GM19239 (cell line): ENCODE measurements around the gene ACTN4.

Experiments used
- DNase-seq: peaks from one replicate; pipeline ENCODE4 v3.0.0; 2011; ENCODE audit warnings: low spot score; ENCODE audit not compliant: insufficient read length
- FAIRE-seq: peaks from 2 replicates; lab custom pipeline; 2011; peaks lifted over from hg19 to GRCh38; lab: Jason Lieb, UNC

Gene ACTN4

GRCh38 chr19:38634757-38635482, 12.5 kb upstream of the ACTN4 start:
- peak; percentile 69 for DNase-seq
- FAIRE-seq, result no peak

GRCh38 chr19:38635483-38636399, 11.7 kb upstream of the ACTN4 start:
- no peak for FAIRE-seq
- DNase-seq, result no peak

GRCh38 chr19:38638461-38638860, 9.0 kb upstream of the ACTN4 start:
- no peak for FAIRE-seq
- no peak for DNase-seq

GRCh38 chr19:38639679-38640078, 7.8 kb upstream of the ACTN4 start:
- FAIRE-seq (no peak), DNase-seq (no peak)

GRCh38 chr19:38640368-38640767, 7.1 kb upstream of the ACTN4 start:
- FAIRE-seq (no peak), DNase-seq (no peak)

GRCh38 chr19:38642176-38642575, 5.3 kb upstream of the ACTN4 start:
- DNase-seq (no peak), FAIRE-seq (no peak)

GRCh38 chr19:38644719-38645118, 2.7 kb upstream of the ACTN4 start:
- FAIRE-seq, result no peak
- DNase-seq, result no peak

GRCh38 chr19:38647966-38648768, 718 bp downstream of the ACTN4 start:
- DNase-seq, result no peak
- peak; percentile 8 for FAIRE-seq

- DNase-seq, result no peak
- no peak for FAIRE-seq
Measured at GRCh38 chr19:38648769-38649304, 1.4 kb downstream of the ACTN4 start.

GRCh38 chr19:38649305-38650171, 2.1 kb downstream of the ACTN4 start:
- no peak for FAIRE-seq

GRCh38 chr19:38650172-38650775, 2.8 kb downstream of the ACTN4 start:
- no peak for FAIRE-seq
- DNase-seq, result no peak

More at GRCh38 chr19:38649305-38650171, 2.1 kb downstream of the ACTN4 start:
- DNase-seq, result no peak

GRCh38 chr19:38650911-38651584, 3.6 kb downstream of the ACTN4 start:
- DNase-seq (no peak), FAIRE-seq (no peak)

GRCh38 chr19:38653028-38653571, 5.7 kb downstream of the ACTN4 start:
- FAIRE-seq (no peak), DNase-seq (no peak)

- FAIRE-seq (no peak), DNase-seq (no peak)
Measured at GRCh38 chr19:38654628-38655055, 7.2 kb downstream of the ACTN4 start.

GRCh38 chr19:38655148-38655824, 7.8 kb downstream of the ACTN4 start:
- peak; percentile 65 for FAIRE-seq

GRCh38 chr19:38656171-38656981, 8.9 kb downstream of the ACTN4 start:
- no peak for DNase-seq
- FAIRE-seq, result no peak

More at GRCh38 chr19:38655148-38655824, 7.8 kb downstream of the ACTN4 start:
- DNase-seq, result no peak
